Caco-2 (cell line): Measurements from ENCODE around the gene ZNRF2. TPM values are rescaled to one million over a fixed set of nuclear protein-coding genes. Genes with fewer than 3 reads are reported as not detected.

Source experiments
- BruUV-seq: library from RNA; stranded (reverse); fragments of 400-500 nt; replicated peaks from 2 replicates; lab custom pipeline; 2021; lab: Mats Ljungman, UMichigan
- CTCF ChIA-PET: fragments of 300-600 bp; sonication (Branson Sonifier 250); formaldehyde crosslinking; loops from one replicate; lab custom pipeline; 2022; ENCODE audit warnings: antibody characterized with exemption; lab: Charles Lee
- POLR2A ChIA-PET: fragments of 300-600 bp; sonication (Branson Sonifier 250); formaldehyde crosslinking; loops from one replicate; lab custom pipeline; 2022; ENCODE audit warnings: antibody characterized with exemption; lab: Charles Lee
- DNase-seq, 2 experiments: peaks; one replicate each; pipeline versions ENCODE4 v3.0.0 to v3.0.0-alpha.2; 2020 to 2022
- H3K27me3 ChIP-seq: replicated peaks from 2 replicates; pipeline ENCODE4 v1.6.0; 2011; ENCODE audit warnings: low read length; ENCODE audit not compliant: control insufficient read depth, insufficient read depth
- H3K36me3 ChIP-seq: 2 replicates; pipeline ENCODE4 v1.5.1; 2011; ENCODE audit warnings: low read length; ENCODE audit not compliant: control insufficient read depth, insufficient read depth
- H3K4me1 ChIP-seq: fragments of 250-450 bp; sonication (Bioruptor Pico); 2 replicates; pipeline ENCODE4 v1.5.1; 2020; ENCODE audit warnings: mild to moderate bottlenecking
- H3K4me3 ChIP-seq: 2 replicates; pipeline ENCODE4 v1.5.1; 2011; ENCODE audit warnings: low read depth, mild to moderate bottlenecking, control low read depth, low read length
- H3K9me3 ChIP-seq: fragments of 250-450 bp; sonication (Bioruptor Pico); 2 replicates; pipeline ENCODE4 v1.5.1; 2020; ENCODE audit warnings: mild to moderate bottlenecking, moderate library complexity
- H3K27ac Mint-ChIP-seq: one replicate; pipeline ENCODE4 v1.8.0; 2022; ENCODE audit warnings: mixed read lengths; ENCODE audit not compliant: unreplicated experiment
- H3K27me3 Mint-ChIP-seq: one replicate; pipeline ENCODE4 v1.8.0; 2022; ENCODE audit warnings: mixed read lengths; ENCODE audit not compliant: insufficient read depth, unreplicated experiment
- H3K36me3 Mint-ChIP-seq: one replicate; pipeline ENCODE4 v1.8.0; 2022; ENCODE audit warnings: mild to moderate bottlenecking, mixed read lengths; ENCODE audit not compliant: insufficient read depth, unreplicated experiment
- H3K4me1 Mint-ChIP-seq: one replicate; pipeline ENCODE4 v1.8.0; 2022; ENCODE audit warnings: low read depth, mixed read lengths; ENCODE audit not compliant: unreplicated experiment
- H3K4me3 Mint-ChIP-seq: one replicate; pipeline ENCODE4 v1.8.0; 2022; ENCODE audit warnings: mild to moderate bottlenecking, moderate library complexity, mixed read lengths; ENCODE audit not compliant: unreplicated experiment
- H3K9me3 Mint-ChIP-seq: one replicate; pipeline ENCODE4 v1.8.0; 2022; ENCODE audit warnings: mixed read lengths; ENCODE audit not compliant: unreplicated experiment
- CTCF ChIP-seq, 2 experiments: fragments of 200-600 bp in 1 of 2; IDR thresholded peaks; 1 replicate in 1 of 2; 2 replicates in 1 of 2; pipeline versions ENCODE4 v1.5.1 to v1.8.0; 2011 to 2022; ENCODE audit warnings: antibody characterized with exemption in 1 of 2, control low read depth in 1 of 2, inconsistent platforms in 1 of 2, low read depth in 1 of 2, low read length in 1 of 2, mild to moderate bottlenecking in 1 of 2, moderate library complexity in 1 of 2; ENCODE audit not compliant: insufficient read depth in 1 of 2, severe bottlenecking in 1 of 2, unreplicated experiment in 1 of 2
- intact Hi-C: fragments of 100-400 bp; cut with micrococcal nuclease; formaldehyde crosslinking; loops from one replicate; pipeline ENCODE4 v1.10.0; 2022; ENCODE audit not compliant: unreplicated experiment
- total RNA-seq: library from RNA; stranded (reverse); gene quantifications from 2 replicates; pipeline ENCODE4 v1.2.3, GENCODE V29; 2022

The ZNRF2 gene
- total RNA-seq, 1 experiment from 2014 or later: 9.0 TPM

DNA sequence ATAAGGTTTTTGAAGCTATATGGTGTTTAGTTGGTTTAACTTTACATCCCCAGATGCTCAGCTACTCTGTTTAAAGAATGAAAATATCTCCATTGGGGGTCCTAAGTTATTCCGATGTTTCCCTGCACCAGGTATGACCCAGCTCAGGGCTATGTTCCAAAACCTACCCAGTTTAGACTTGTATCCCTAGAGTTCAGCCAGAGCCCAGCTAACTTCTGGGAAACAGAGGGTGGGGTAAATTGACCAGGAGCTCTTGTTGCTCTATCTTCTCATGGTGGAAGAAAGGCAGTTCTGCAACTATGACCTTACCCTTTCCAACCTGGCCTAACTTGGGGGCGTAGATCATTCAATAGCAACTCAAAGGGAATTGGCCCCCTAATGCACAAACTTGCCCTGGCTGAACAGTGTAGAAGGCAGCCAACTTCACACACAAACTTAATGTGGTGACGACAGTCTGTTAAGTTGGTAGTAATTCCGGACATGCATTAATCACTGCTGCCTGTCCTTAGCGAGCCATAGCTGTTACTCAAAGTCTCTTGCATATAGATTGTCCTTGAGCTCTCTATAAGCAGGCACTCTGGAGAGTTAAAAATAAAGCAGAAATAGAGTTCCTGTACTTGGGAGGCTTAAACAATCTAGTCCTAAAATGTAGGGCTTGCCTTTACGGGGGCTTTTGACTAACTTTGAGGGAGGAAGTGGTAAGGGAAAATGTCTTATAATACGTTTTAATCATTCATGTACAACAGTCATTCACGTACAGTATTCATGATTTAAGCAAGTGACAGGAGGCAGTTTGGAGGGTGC is 5.3 kb upstream of the ZNRF2 start:
- no peaks in the 10 kb centered on the region for H3K4me1 ChIP-seq
- no TSS peak for BruUV-seq

GRCh38 chr7:30279653-30279904 is 4.8 kb upstream of the ZNRF2 start:
- no peak for DNase-seq
- H3K27me3 ChIP-seq: no peaks in the 10 kb centered on the region
- H3K4me3 Mint-ChIP-seq: no peak overlapping the region
- TF ChIP-seq CTCF (IDR thresholded peaks at IDR 0.05; ENCODE audit: insufficient read depth in 1 of 2, low read depth in 1 of 2, low read length in 1 of 2, severe bottlenecking in 1 of 2, unreplicated experiment in 1 of 2): no peak
- H3K36me3 Mint-ChIP-seq: peaks cover 6% of the 10 kb centered on the region
- BruUV-seq: no TSS peak
- intact Hi-C loops: no loop called here
- no peaks in the 10 kb centered on the region for H3K27me3 Mint-ChIP-seq
- peaks cover 9% of the 10 kb centered on the region for H3K4me1 Mint-ChIP-seq
- CTCF ChIA-PET: interaction anchor here (2.7 kb wide), 1 partner anchor 285 kb away, joined by 5 read pairs; no protein-coding TSS in a partner anchor
- no peak overlapping the region for H3K27ac Mint-ChIP-seq
- H3K4me1 ChIP-seq: no peaks in the 10 kb centered on the region
- no peaks in the 10 kb centered on the region for H3K9me3 Mint-ChIP-seq
- no peaks in the 10 kb centered on the region for H3K9me3 ChIP-seq
- POLR2A ChIA-PET: no interaction called here
- H3K4me3 ChIP-seq: no peak overlapping the region
- H3K36me3 ChIP-seq: no peaks in the 10 kb centered on the region

More for the DNA sequence above, 5.3 kb upstream of the ZNRF2 start:
- intact Hi-C loops: no loop called here
- Mint-ChIP-seq H3K27ac (no peak overlapping the region), H3K36me3 (peaks cover 1% of the 10 kb centered on the region), H3K9me3 (no peaks in the 10 kb centered on the region), H3K4me1 (peaks cover 9% of the 10 kb centered on the region), H3K4me3 (no peak overlapping the region), H3K27me3 (no peaks in the 10 kb centered on the region)
- no peaks in the 10 kb centered on the region for H3K27me3 ChIP-seq
- no peak overlapping the region for H3K4me3 ChIP-seq
- TF ChIP-seq CTCF (IDR thresholded peaks at IDR 0.05; ENCODE audit: insufficient read depth in 1 of 2, low read depth in 1 of 2, low read length in 1 of 2, severe bottlenecking in 1 of 2, unreplicated experiment in 1 of 2): no peak
- no peaks in the 10 kb centered on the region for H3K36me3 ChIP-seq
- DNase-seq: no peak
- ChIA-PET CTCF (interaction anchor here (2.7 kb wide), 1 partner anchor 285 kb away, joined by 5 read pairs; no protein-coding TSS in a partner anchor), POLR2A (no interaction called here)
- H3K9me3 ChIP-seq: no peaks in the 10 kb centered on the region

DNA sequence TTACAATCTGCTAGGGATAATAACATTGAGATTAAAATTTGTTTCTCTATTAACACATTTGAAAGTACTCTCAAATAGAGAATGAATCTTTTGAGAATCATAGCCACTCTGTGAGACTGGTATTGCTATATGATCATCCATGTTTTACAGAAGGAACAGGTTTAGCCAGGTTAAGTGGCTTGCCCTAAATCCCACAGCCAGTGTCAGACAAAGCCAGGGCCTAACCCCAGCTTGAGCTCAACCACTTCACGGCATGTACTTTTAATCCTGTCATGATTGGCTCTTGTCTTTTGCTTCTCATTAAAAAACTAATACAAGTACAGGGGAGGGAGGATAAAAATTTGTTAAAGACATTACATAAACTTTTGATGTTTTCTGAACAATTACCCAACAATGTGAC is 3.8 kb upstream of the ZNRF2 start:
- Mint-ChIP-seq H3K27ac (no peak overlapping the region), H3K4me1 (peaks cover 9% of the 10 kb centered on the region), H3K27me3 (no peaks in the 10 kb centered on the region)

More for the DNA sequence above, 3.8 kb upstream of the ZNRF2 start:
- POLR2A ChIA-PET: no interaction called here
- Histone ChIP-seq H3K9me3 (no peaks in the 10 kb centered on the region), H3K4me3 (no peak overlapping the region), H3K4me1 (no peaks in the 10 kb centered on the region), H3K36me3 (no peaks in the 10 kb centered on the region), H3K27me3 (no peaks in the 10 kb centered on the region)
- CTCF ChIA-PET: no interaction called here
- Mint-ChIP-seq H3K4me3 (no peak overlapping the region), H3K9me3 (no peaks in the 10 kb centered on the region), H3K36me3 (peaks cover 11% of the 10 kb centered on the region)
- BruUV-seq: no TSS peak
- intact Hi-C loops: loop anchor here (10.0 kb wide), 2 partner anchors 194 to 596 kb away; partner anchors contain the start of gene NOD1
- DNase-seq: no peak
- no peak for TF ChIP-seq CTCF (IDR thresholded peaks at IDR 0.05; ENCODE audit: insufficient read depth in 1 of 2, low read depth in 1 of 2, low read length in 1 of 2, severe bottlenecking in 1 of 2, unreplicated experiment in 1 of 2)
